HG03575 (cell line): Measurements from ENCODE around the gene HSD17B1.

Source experiments
- ATAC-seq: cut with Tn5 transposase; IDR thresholded peaks from one replicate; pipeline ENCODE4 v1.9.1; 2021; ENCODE audit not compliant: unreplicated experiment, insufficient number of reproducible peaks, low FRiP score; ENCODE audit errors: extremely low read depth

HSD17B1 gene

GRCh38 chr17:42563143-42563509, 10.4 kb downstream of the HSD17B1 start:
- ATAC-seq: no peak

GRCh38 chr17:42563543-42563942, 10.8 kb downstream of the HSD17B1 start:
- ATAC-seq: no peak

DNA sequence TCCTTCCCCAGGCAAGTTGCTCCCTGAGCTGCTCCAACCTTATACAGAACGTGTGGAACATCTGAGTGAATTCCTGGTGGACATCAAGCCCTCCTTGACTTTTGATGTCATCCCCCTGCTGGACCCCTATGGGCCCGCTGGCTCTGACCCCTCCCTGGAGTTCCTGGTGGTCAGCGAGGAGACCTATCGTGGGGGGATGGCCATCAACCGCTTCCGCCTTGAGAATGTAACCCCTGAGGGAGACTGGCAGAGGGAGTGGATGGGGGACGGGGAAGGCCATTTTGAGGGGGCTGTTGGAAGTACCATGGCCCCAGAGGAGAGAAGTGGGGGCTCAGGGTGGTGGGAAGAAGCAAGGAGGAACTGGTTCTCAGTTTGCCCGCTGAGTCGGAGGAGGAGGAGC, 11.2 kb downstream of the HSD17B1 start:
- no peak for ATAC-seq

DNA sequence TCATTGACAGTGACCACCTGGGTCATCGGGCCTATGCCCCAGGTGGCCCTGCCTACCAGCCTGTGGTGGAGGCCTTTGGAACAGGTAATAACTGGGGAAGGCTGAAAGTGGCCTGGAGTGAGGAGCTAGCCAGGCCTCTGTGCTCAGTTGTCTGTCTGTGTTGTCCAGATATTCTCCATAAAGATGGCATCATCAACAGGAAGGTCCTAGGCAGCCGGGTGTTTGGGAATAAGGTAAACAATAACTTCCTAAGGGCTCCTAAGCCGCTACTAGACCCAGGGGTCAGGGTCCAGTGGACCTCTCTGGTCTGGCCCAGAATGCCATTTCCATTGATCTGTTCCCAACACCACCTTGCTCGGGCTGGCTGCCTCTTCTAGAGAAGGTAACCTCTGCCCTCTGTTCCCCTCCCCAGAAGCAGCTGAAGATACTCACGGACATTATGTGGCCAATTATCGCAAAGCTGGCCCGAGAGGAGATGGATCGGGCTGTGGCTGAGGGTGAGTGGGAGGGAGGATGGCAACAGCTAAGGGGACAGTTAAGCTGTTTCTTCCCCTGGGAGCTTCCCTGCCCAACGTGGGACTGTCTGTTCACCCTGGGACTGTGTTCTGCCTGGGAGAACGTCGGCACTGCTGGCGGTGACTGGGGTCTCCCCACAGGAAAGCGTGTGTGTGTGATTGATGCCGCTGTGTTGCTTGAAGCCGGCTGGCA, 12.2 kb downstream of the HSD17B1 start:
- no peak for ATAC-seq

- no peak for ATAC-seq
Measured at GRCh38 chr17:42565523-42566214, 12.9 kb downstream of the HSD17B1 start.

DNA sequence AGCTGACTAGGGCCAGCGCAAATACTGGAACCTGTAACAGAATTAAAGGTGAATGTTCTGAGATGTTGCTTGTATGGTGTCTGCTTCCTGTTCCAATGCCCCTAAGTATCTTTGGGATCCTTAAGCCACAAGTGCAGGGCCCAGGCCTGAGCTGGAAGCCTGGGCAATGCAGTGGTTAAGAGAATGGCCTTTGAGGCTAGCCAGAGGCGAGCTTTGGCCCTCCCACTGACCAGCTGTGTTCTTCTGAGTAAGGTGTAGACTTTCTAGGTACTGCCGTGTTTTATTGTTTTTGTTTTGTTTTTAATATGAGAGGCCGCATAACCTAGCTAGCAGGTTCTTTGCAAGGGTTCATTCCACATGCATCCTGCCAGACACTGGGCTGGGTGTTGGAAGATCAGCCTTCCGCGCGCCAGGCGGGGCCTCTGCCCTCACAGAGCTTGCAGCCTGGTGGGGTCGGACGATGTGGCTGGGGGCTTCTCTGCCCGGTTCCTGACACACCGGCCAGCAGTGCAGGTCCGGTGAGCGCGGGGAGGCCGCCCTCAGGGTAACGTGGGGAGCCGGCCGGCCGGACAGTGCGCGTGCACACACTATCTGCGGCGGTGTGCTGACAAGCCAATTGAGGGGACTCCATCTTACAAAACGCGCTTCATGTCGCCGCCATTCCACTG, 13.6 kb downstream of the HSD17B1 start:
- ATAC-seq: no peak

DNA sequence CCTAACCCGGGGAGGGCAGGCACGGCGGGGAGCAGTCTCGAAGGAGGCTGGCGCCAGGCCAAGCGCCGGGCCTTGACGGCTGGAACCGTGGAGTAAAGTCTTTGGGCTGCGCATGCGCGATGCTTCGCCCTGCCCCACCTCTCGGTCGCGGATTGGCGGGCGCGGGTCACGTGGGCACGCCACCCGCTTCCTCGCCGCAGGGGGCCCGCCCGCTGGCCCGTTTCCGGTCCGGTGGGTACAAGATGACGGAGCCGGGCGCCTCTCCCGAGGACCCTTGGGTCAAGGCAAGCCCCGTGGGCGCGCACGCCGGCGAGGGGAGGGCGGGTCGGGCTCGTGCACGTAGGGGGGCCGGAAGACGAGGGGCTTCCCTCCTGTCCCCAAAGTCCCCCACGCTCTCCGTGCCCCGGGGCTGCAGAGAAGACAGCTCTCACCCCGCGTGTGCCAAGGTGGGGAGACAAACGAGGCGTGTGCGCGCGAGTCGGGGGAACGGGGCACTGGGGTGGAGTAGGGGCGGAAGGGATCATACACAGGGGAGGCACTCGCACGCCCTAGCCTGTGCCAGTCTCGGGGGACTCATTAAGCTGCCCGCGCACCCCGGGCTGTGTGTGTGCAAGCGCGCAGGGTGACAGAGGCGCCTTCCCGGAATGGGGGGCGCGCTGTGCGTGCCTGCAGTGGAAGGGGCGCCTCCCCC, 14.3 kb downstream of the HSD17B1 start, which contains the start of gene MLX:
TSS of gene MLX (plus strand) at position 218 of the 691 bp plus-strand sequence. CDS start at position 243, 25 bp downstream.
- no peak for ATAC-seq

DNA sequence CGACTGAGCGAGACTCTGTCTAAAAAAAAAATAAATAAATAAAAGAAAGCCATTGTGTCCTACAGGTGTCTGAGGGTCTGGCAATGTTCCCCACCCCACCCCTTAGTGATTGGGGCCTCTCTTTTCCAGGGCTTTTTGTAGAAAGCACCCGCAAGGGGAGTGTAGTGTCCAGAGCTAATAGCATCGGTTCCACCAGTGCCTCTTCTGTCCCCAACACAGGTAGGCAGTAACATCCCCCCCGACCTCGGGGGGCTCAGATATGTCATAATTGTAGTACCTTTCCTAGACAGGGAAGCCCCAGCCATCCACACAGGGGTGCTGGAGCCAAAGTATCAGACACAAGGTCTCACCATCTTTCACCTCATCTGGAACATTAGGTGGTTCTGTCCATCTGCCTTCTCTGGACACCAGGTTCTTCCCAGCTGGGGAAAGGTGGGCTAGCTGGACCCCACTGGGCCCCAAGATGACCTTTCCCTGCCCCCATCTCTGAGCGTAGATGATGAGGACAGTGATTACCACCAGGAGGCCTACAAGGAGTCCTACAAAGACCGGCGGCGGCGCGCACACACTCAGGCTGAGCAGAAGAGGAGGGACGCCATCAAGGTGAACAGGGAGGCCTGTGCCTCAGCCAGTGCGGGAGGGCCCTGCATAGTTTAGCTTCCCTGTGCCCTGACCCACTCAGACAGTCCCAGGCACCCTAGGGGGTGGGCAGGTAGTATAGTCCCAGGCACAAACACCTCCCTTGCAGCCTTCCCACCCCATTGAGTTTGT, 15.8 kb downstream of the HSD17B1 start:
- no peak for ATAC-seq

- ATAC-seq: no peak
Measured at GRCh38 chr17:42571435-42572225, 18.9 kb downstream of the HSD17B1 start.

DNA sequence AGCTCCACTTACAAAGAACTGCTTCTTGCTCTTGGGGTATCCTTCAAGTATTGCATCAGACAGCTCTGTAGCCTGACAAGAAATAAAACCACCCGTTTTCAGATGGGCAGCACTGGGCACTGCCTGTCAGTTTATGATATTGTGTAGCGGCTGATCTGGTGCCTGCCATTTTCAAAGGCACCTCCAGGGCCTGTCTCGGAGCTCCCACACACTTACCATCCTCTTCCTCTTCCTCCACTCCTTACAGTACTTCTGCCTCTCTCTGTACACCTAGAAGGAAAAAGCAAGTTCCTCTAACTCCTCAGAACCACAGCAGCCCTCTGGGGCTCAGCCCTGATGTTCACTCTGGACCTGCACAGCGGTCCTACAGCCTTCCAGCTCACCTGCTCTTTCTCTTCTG, 20.4 kb downstream of the HSD17B1 start:
- no peak for ATAC-seq

DNA sequence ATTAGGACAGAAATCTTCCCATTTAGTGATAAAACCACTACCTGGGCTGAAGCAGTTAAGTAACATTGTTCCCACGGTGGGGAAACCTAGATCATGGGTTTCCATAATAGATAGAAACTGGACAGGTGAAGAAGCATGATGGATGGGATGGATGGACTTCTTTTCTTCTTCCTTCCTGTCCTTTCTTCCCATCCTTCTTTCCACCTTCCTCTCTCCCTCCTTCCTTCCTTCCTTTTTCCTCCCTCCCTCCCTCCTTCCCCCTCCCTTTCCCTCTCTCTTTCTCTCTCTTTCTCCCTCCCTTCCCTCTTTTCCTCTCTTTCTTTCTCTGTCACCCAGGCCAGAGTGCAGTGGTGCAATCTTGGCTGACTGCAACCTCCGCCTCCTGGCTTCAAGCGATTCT, 21.7 kb downstream of the HSD17B1 start:
- no peak for ATAC-seq

GRCh38 chr17:42577140-42577531, 24.4 kb downstream of the HSD17B1 start:
- ATAC-seq: no peak

DNA sequence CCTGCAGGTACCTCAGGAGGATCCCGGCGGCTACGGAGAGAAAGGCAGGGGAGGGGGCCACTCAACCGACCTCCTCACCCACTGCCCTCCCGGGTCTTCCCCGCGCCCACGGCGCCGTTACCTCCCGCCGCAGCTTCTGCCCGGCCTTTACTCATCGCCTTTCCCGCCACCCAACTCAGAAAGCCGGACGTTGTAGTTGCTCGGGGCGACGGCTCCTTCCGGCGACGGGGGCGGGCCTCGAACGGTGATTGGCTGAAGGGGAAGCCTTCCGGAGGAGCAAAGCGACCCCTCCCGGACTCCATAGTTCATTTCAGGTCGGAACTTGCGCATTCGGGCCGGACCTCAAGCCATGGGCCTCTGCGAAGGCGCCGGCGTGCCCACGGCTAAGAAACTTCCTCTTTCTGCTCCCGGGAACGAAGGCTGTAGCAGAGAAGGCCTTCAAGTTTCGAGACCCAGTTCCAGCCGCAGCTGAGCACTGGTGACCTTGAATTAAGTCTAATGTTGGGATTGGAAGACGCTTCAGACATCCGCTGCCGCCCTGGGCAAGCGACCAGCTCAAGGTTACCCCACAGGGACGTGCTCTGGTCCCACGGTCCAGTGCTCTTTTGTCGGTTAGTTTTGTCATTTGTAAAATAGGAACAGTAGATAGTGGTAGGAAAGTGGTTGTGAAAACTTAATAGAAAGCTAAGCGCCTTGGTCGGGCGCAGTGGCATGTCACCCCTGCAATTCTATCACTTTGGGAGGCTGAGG, 25.0 kb downstream of the HSD17B1 start, which contains the start of gene PSMC3IP:
TSS of gene PSMC3IP (minus strand) at position 198 of the 750 bp plus-strand sequence. CDS start at position 155, 43 bp downstream.
- ATAC-seq: no peak

DNA sequence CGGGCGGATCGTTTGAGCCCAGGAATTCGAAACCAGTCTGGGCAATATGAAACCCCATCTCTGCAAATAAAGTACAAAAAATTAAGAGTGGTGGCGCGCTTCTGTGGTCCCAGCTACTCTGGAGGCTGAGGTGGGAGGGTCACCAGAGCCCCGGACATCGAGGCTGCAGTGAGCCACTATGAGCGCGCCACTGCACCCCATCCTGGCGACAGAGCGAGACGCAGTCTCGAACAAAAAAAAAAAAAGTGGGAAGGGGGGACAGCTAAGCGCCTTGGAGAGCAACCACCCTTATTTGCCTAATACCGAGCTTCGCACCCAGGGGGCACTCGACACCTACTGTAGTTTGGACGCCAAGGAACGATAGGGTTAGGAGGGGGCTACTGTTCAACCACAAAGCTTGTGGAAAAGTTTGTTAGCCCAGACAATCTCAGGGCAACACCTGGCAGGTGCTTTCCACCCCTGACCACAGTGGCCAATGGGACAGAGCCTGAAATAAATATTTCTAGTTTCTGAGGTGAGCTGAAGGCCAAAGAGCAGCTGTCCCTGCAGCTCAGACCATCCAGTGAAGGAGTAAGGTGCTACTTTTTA, 25.7 kb downstream of the HSD17B1 start:
- no peak for ATAC-seq

DNA sequence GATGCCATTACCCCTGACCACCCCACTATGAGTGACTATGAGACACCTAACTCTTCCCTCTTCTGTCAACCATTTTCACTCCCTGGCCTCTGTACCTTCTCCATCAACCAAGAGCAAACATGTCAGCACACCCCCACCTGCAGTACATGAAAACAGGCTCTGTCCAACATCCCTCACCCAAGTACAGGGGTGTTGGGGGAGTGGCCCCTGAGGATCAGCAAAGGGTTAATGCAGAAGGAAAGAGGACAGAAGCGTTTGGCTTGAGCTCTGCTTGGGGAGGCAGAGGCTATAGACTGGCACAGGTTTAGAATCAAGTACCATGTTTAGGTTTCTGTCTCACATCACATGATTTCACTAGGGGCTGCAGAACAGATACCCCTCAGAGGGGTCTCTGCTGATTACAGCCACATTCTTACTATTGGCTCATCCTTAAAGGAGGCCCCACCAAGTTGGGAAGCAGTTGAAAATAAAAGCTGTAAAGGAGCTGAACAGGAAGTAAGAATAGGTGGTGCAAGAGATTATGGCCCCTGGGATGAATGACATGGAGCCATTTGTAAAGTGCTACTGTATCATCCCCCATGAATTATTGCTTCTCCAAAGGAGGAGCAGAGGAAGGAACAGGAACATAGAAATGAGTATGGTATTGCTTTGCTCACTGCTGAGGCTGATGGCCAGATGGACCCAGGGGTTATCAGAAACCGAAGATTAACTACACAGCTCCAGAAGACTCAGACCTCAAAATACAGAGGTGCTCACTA, 27.2 kb downstream of the HSD17B1 start:
- no peak for ATAC-seq

- ATAC-seq: no peak
Measured at GRCh38 chr17:42581744-42582270, 29.1 kb downstream of the HSD17B1 start.
